Parathyroid adenoma (tissue), 2 donors: ENCODE results near the gene ZNF691.

Source experiments
- H2AFZ ChIP-seq: fragments of 300-600 bp; sonication (generic); one replicate; pipeline ENCODE4 v1.7.0; 2017; ENCODE audit warnings: antibody characterized with exemption, mild to moderate bottlenecking
- H3K27ac ChIP-seq: fragments of 300-600 bp; sonication (generic); one replicate; pipeline ENCODE4 v1.7.0; 2017
- H3K27me3 ChIP-seq: fragments of 300-600 bp; sonication (generic); one replicate; pipeline ENCODE4 v1.7.0; 2017; ENCODE audit warnings: low read length; ENCODE audit not compliant: control insufficient read depth, insufficient read depth
- H3K36me3 ChIP-seq: fragments of 300-600 bp; sonication (generic); one replicate; pipeline ENCODE4 v1.7.0; 2017; ENCODE audit warnings: low read length; ENCODE audit not compliant: control insufficient read depth, insufficient read depth
- H3K4me1 ChIP-seq: fragments of 300-600 bp; sonication (generic); one replicate; pipeline ENCODE4 v1.7.0; 2017; ENCODE audit warnings: control low read depth
- H3K4me2 ChIP-seq: fragments of 300-600 bp; sonication (generic); one replicate; pipeline ENCODE4 v1.7.0; 2017; ENCODE audit warnings: low read length
- H3K4me3 ChIP-seq: fragments of 300-600 bp; sonication (generic); one replicate; pipeline ENCODE4 v1.7.0; 2017; ENCODE audit warnings: low read depth, low read length
- H3K79me2 ChIP-seq: fragments of 300-600 bp; sonication (generic); one replicate; pipeline ENCODE4 v1.7.0; 2017; ENCODE audit warnings: control low read depth
- H3K9ac ChIP-seq: fragments of 300-600 bp; sonication (generic); one replicate; pipeline ENCODE4 v1.7.0; 2017; ENCODE audit warnings: mild to moderate bottlenecking
- H3K9me3 ChIP-seq: fragments of 300-600 bp; sonication (generic); one replicate; pipeline ENCODE4 v1.7.0; 2017; ENCODE audit warnings: low read length; ENCODE audit not compliant: control insufficient read depth
- TF ChIP-seq, protein P1 (sequence below): fragments of 300-600 bp; sonication (generic); IDR thresholded peaks from one replicate; pipeline ENCODE4 v1.7.0; 2017; ENCODE audit warnings: antibody characterized with exemption, mild to moderate bottlenecking
- donor health status: primary hyperparathyroidism.

Gene ZNF691

DNA sequence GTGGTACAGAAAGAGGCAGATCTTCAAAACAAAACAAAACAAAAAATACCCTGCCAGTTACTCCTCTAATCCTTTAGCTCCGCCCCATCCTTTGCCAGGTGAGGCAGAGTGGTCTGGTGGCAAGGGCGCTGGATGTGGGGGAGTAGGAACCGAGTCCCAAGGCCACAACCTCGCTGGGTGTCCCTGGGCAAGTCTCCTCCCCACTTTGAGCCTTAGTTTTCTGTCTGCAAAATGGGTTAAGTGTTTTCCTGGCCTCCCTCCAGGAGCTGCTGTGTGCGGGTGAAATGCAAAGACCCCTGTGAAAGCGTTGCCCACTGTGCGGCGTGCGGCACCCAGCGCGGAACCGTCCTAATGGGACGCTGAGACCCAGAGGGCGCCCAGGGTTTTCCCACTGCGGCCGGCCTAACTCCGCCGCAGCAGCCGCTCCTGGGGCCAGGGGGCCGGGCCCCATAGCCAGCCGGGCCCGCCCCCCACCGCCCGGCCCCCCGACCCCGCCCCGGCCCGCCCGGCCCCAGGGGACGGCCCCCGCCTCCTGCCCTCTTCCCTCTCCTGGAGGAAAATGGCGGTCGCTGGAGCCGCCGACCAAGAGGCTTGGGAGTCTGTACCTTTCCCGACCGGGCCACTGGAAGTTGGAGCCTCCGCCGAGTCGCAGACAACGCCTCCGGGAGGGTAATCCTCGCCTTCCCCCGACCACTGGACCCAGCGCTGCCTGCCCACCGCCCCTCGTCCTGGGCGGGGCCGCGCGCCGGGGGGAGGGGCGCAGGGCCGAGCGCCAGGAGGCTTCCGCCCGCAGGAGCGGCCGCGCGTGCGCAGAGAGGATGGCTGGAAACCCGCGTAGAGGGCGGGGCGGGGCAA is 29.6 kb upstream of the ZNF691 start, which contains the start of the genes ERMAP and SVBP:
TSS of gene ERMAP (plus strand) at position 538 of the 855 bp plus-strand sequence. CDS start 13,327 bp downstream, outside the sequence.
TSS of gene SVBP (minus strand) at position 813 of the 855 bp plus-strand sequence. CDS start 853 bp downstream, outside the sequence.
- Histone ChIP-seq H3K4me2 (peak within 1 kb of the TSS; percentile 73), H2AFZ (peak within 1 kb of the TSS; percentile 74), H3K9me3 (no peaks in the 10 kb centered on the region), H3K9ac (no peak within 1 kb of the TSS), H3K36me3 (no peaks in the 10 kb centered on the region), H3K27me3 (no peaks in the 10 kb centered on the region), H3K79me2 (no peaks in the 10 kb centered on the region), H3K4me1 (peaks cover 9% of the 10 kb centered on the region), H3K4me3 (peak within 1 kb of the TSS; percentile 89), H3K27ac (peak within 1 kb of the TSS; percentile 94)
- TF ChIP-seq, protein P1, sequence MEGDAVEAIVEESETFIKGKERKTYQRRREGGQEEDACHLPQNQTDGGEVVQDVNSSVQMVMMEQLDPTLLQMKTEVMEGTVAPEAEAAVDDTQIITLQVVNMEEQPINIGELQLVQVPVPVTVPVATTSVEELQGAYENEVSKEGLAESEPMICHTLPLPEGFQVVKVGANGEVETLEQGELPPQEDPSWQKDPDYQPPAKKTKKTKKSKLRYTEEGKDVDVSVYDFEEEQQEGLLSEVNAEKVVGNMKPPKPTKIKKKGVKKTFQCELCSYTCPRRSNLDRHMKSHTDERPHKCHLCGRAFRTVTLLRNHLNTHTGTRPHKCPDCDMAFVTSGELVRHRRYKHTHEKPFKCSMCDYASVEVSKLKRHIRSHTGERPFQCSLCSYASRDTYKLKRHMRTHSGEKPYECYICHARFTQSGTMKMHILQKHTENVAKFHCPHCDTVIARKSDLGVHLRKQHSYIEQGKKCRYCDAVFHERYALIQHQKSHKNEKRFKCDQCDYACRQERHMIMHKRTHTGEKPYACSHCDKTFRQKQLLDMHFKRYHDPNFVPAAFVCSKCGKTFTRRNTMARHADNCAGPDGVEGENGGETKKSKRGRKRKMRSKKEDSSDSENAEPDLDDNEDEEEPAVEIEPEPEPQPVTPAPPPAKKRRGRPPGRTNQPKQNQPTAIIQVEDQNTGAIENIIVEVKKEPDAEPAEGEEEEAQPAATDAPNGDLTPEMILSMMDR: no peak

DNA sequence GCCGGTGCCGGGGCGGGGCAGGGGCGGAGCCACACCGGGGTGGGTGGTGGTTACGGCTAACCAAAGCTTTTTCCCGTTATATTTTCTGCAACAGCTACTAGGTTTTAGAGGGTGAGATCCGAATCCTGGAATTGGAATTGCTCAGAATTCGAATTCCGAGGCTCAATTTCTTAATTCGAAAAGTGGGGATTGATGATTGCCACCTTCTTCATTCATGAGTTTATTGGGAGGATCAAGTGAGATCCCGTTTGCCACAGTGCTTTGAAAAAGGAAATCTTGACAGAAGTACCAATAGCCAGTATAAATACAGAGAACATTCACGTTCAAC is 29.0 kb upstream of the ZNF691 start:
- H2AFZ ChIP-seq: peak overlapping the region; percentile 67
- peaks cover 9% of the 10 kb centered on the region for H3K4me1 ChIP-seq
- peak overlapping the region; percentile 51 for H3K4me3 ChIP-seq
- TF ChIP-seq, protein P1: no peak
- H3K9me3 ChIP-seq: no peaks in the 10 kb centered on the region
- peak overlapping the region; percentile 61 for H3K4me2 ChIP-seq
- H3K36me3 ChIP-seq: no peaks in the 10 kb centered on the region
- H3K9ac ChIP-seq: no peak overlapping the region
- peak overlapping the region; percentile 94 for H3K27ac ChIP-seq
- H3K27me3 ChIP-seq: no peaks in the 10 kb centered on the region
- no peaks in the 10 kb centered on the region for H3K79me2 ChIP-seq

DNA sequence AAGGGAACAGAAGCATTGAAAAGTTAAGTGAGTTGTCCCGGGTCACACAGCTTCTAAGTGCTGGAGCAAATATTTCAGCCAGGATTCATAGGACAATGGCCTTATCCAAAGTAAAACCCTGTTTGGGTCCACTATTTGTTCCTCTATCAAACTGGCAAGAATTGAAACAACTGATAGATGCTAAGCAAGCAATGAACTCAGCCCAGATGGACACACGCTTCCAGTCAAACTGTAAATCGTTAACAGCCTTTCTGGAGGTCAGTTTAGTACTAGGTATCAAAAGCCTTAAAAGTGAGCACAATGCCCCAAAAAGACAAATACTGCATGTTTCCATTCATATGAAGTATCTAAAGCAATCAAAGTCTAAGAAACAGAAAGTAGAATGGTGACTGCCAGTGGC is 28.4 kb upstream of the ZNF691 start:
- Histone ChIP-seq H3K4me3 (peak overlapping the region; percentile 51), H3K79me2 (no peaks in the 10 kb centered on the region), H3K9ac (no peak overlapping the region), H3K27me3 (no peaks in the 10 kb centered on the region), H3K36me3 (no peaks in the 10 kb centered on the region), H3K27ac (no peak overlapping the region), H3K9me3 (no peaks in the 10 kb centered on the region), H3K4me2 (peak overlapping the region; percentile 61), H3K4me1 (peaks cover 11% of the 10 kb centered on the region), H2AFZ (no peak overlapping the region)
- TF ChIP-seq, protein P1: no peak

DNA sequence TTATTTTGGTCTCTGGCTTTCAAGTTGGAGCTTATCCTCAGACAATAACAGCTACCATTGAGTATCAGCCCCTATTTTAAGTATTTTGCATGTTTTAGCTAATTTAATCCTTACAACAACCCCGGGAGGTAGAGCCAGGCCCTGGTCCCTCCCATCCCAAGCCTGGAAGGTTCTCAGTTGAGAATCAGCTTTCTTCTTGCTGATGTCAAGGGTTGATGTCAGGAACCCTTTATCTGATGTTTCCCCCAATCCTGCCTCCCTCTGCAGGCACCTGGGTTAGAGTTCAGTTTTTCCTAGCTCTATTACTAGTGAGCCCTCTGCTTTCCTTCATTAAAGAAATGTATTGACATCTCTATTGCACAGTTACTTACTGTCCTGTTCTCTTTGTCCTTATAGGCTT is 25.6 kb upstream of the ZNF691 start:
- peaks cover 26% of the 10 kb centered on the region for H3K4me1 ChIP-seq
- no peak overlapping the region for H3K27ac ChIP-seq
- TF ChIP-seq, protein P1: no peak

More for the DNA sequence above, 25.6 kb upstream of the ZNF691 start:
- Histone ChIP-seq H3K9ac (no peak overlapping the region), H3K9me3 (no peaks in the 10 kb centered on the region), H3K36me3 (no peaks in the 10 kb centered on the region), H3K27me3 (no peaks in the 10 kb centered on the region), H3K79me2 (no peaks in the 10 kb centered on the region), H2AFZ (peak overlapping the region; percentile 11), H3K4me2 (no peak overlapping the region), H3K4me3 (no peak overlapping the region)
